IMR-90 (cell line): ENCODE results near the gene CENPU. TPM values are rescaled to one million over a fixed set of nuclear protein-coding genes. Genes with fewer than 3 reads are reported as not detected.

Source experiments
- ATAC-seq: fragments of 200-7000 bp; cut with Tn5 transposase; 2 replicates; pipeline ENCODE4 v1.9.1; 2020; ENCODE audit warnings: low read depth, mild to moderate bottlenecking, moderate library complexity
- BruUV-seq: library from RNA; stranded (reverse); fragments of 400-500 nt; replicated peaks from 2 replicates; lab custom pipeline; 2021; lab: Mats Ljungman, UMichigan
- CTCF ChIA-PET: fragments of 300-600 bp; formaldehyde crosslinking; extraction: SDS; loops from one replicate; lab custom pipeline; 2021; ENCODE audit warnings: antibody characterized with exemption; lab: Yijun Ruan, JAX
- POLR2A ChIA-PET: fragments of 300-600 bp; sonication (Branson Sonifier 250); formaldehyde crosslinking; loops from one replicate; lab custom pipeline; 2022; ENCODE audit warnings: antibody characterized with exemption; ENCODE audit not compliant: unreplicated experiment; lab: Charles Lee
- DNase-seq: peaks from one replicate; pipeline ENCODE4 v3.0.0; 2013
- H2AFZ ChIP-seq: replicated peaks from 2 replicates; pipeline ENCODE3; 2013; ENCODE audit warnings: low read length, mild to moderate bottlenecking; ENCODE audit not compliant: poor library complexity
- H2AK5ac ChIP-seq: 2 replicates; pipeline ENCODE4 v1.6.1; 2013; ENCODE audit warnings: low read depth, low read length, inconsistent platforms
- H2AK9ac ChIP-seq: replicated peaks from 2 replicates; pipeline ENCODE3; 2013; ENCODE audit warnings: mild to moderate bottlenecking, low read depth, low read length, moderate library complexity; ENCODE audit not compliant: poor library complexity
- H2BK120ac ChIP-seq: 2 replicates; pipeline ENCODE4 v1.6.1; 2013; ENCODE audit warnings: low read depth, low read length, inconsistent platforms
- H2BK15ac ChIP-seq: 3 replicates; pipeline ENCODE4 v1.6.1; 2013; ENCODE audit warnings: low read depth, low read length, inconsistent platforms
- H2BK20ac ChIP-seq: 2 replicates; pipeline ENCODE4 v1.6.1; 2013; ENCODE audit warnings: low read depth, mild to moderate bottlenecking, inconsistent platforms, low read length, moderate library complexity
- H2BK5ac ChIP-seq: 2 replicates; pipeline ENCODE4 v1.6.1; 2013; ENCODE audit warnings: mild to moderate bottlenecking, low read depth, low read length, inconsistent platforms; ENCODE audit not compliant: poor library complexity, severe bottlenecking
- H3K14ac ChIP-seq: replicated peaks from 2 replicates; pipeline ENCODE4 v1.6.1; 2013; ENCODE audit warnings: low read depth, low read length, inconsistent platforms
- H3K18ac ChIP-seq: 2 replicates; pipeline ENCODE4 v1.6.1; 2013; ENCODE audit warnings: low read depth, low read length, control low read depth
- H3K23ac ChIP-seq: 2 replicates; pipeline ENCODE4 v1.6.1; 2013; ENCODE audit warnings: low read depth, low read length, inconsistent platforms
- H3K27ac ChIP-seq: 2 replicates; pipeline ENCODE4 v1.5.1; 2013; ENCODE audit warnings: mild to moderate bottlenecking, control low read depth, low read length; ENCODE audit not compliant: insufficient read depth
- H3K27me3 ChIP-seq: 2 replicates; pipeline ENCODE4 v1.6.1; 2013; ENCODE audit warnings: low read length; ENCODE audit not compliant: control insufficient read depth, insufficient read depth
- H3K36me3 ChIP-seq: 2 replicates; pipeline ENCODE4 v1.6.1; 2013; ENCODE audit warnings: low read length, mixed read lengths; ENCODE audit not compliant: control insufficient read depth, insufficient read depth
- H3K4ac ChIP-seq: 2 replicates; pipeline ENCODE4 v1.6.1; 2013; ENCODE audit warnings: low read depth, low read length, inconsistent platforms
- H3K4me1 ChIP-seq: 2 replicates; pipeline ENCODE4 v1.6.1; 2013; ENCODE audit warnings: low read length, mixed read lengths; ENCODE audit not compliant: control insufficient read depth, insufficient read depth
- H3K4me2 ChIP-seq: 2 replicates; pipeline ENCODE4 v1.6.1; 2013; ENCODE audit warnings: low read depth, mild to moderate bottlenecking, control low read depth, low read length, moderate library complexity
- H3K4me3 ChIP-seq: 2 replicates; pipeline ENCODE4 v1.5.1; 2013; ENCODE audit warnings: low read depth, mild to moderate bottlenecking, control low read depth, low read length, moderate library complexity; ENCODE audit not compliant: insufficient read depth
- H3K56ac ChIP-seq: 2 replicates; pipeline ENCODE4 v1.6.1; 2013; ENCODE audit warnings: low read length, inconsistent platforms; ENCODE audit not compliant: insufficient read depth; ENCODE audit errors: extremely low read depth
- H3K79me1 ChIP-seq, 2 experiments: 2 replicates each; pipeline ENCODE4 v1.6.1; 2013; ENCODE audit warnings: low read length in 2 of 2, inconsistent platforms in 1 of 2, low read depth in 1 of 2
- H3K9ac ChIP-seq: 2 replicates; pipeline ENCODE4 v1.6.1; 2013; ENCODE audit warnings: low read depth, low read length, control low read depth
- H3K9me1 ChIP-seq: 2 replicates; pipeline ENCODE4 v1.6.1; 2013; ENCODE audit warnings: low read length, inconsistent platforms; ENCODE audit not compliant: insufficient read depth
- H3K9me3 ChIP-seq: 2 replicates; pipeline ENCODE4 v1.6.1; 2013; ENCODE audit warnings: low read length; ENCODE audit not compliant: control insufficient read depth, insufficient read depth
- H4K20me1 ChIP-seq: 2 replicates; pipeline ENCODE4 v1.6.1; 2013; ENCODE audit warnings: low read length, inconsistent platforms; ENCODE audit not compliant: insufficient read depth
- H4K5ac ChIP-seq: 2 replicates; pipeline ENCODE4 v1.6.1; 2013; ENCODE audit warnings: mild to moderate bottlenecking, low read depth, low read length, control low read depth
- H4K8ac ChIP-seq, 2 experiments: 2 replicates each; pipeline ENCODE4 v1.6.1; 2013; ENCODE audit warnings: low read depth in 2 of 2, low read length in 2 of 2, control low read depth in 1 of 2, inconsistent platforms in 1 of 2
- H4K91ac ChIP-seq: 2 replicates; pipeline ENCODE4 v1.6.1; 2013; ENCODE audit warnings: low read depth, low read length, inconsistent platforms; ENCODE audit not compliant: insufficient read depth
- BHLHE40 ChIP-seq: fragments of 150-350 bp; IDR thresholded peaks from 2 replicates; pipeline ENCODE4 v1.6.1; 2016; ENCODE audit warnings: mild to moderate bottlenecking, low read depth, low read length
- CEBPB ChIP-seq: IDR thresholded peaks from 2 replicates; pipeline ENCODE4 v1.6.1; 2012; ENCODE audit warnings: low read depth, low read length, improper control_type of control experiment
- CHD1 ChIP-seq: IDR thresholded peaks from 2 replicates; pipeline ENCODE4 v1.6.1; 2012; ENCODE audit warnings: low read depth, low read length, improper control_type of control experiment
- CTCF ChIP-seq: conservative IDR thresholded peaks from 2 replicates; pipeline ENCODE4 v1.5.1; 2012; ENCODE audit warnings: mild to moderate bottlenecking, low read depth, low read length, improper control_type of control experiment
- FOS ChIP-seq: fragments of 150-350 bp; IDR thresholded peaks from 2 replicates; pipeline ENCODE4 v1.6.1; 2016; ENCODE audit warnings: low read depth, low read length
- MAZ ChIP-seq: IDR thresholded peaks from 2 replicates; pipeline ENCODE4 v1.6.1; 2012; ENCODE audit warnings: low read depth, mild to moderate bottlenecking, low read length, improper control_type of control experiment, moderate library complexity, borderline replicate concordance
- POLR2A ChIP-seq: IDR thresholded peaks from 2 replicates; pipeline ENCODE4 v1.6.1; 2012; ENCODE audit warnings: mild to moderate bottlenecking, low read depth, low read length
- RFX5 ChIP-seq: IDR thresholded peaks from 2 replicates; pipeline ENCODE4 v1.8.0; 2012; ENCODE audit warnings: low read depth, mild to moderate bottlenecking, low read length, moderate library complexity
- WGBS, 2 experiments: methylation state at CpG; one replicate each; pipeline versions ENCODE4 v1.1.5 to v1.1.7; 2013; ENCODE audit warnings: missing lambda C conversion rate in 2 of 2; ENCODE audit not compliant: insufficient read length in 1 of 2; ENCODE audit errors: extremely low coverage in 2 of 2; 5-methylcytosine and 5-hydroxymethylcytosine counted together
- dilution Hi-C: fragments of 300-500 bp; cut with HindIII; formaldehyde crosslinking; loops from one replicate; pipeline ENCODE4 v1.14.3; 2018; ENCODE audit warnings: low sequenced_read_pairs; ENCODE audit not compliant: unreplicated experiment
- in situ Hi-C: fragments of 300-500 bp; cut with MboI; formaldehyde crosslinking; loops from 3 replicates; pipeline ENCODE4 v1.14.3; 2019; ENCODE audit warnings: low sequenced_read_pairs, inconsistent platforms, mixed read lengths
- intact Hi-C: fragments of 100-400 bp; cut with micrococcal nuclease; formaldehyde crosslinking; loops from 2 replicates; pipeline ENCODE4 v1.10.0; 2022
- polyA plus RNA-seq, 3 experiments: library from polyadenylated mRNA; depleted of rRNA; stranded (reverse); fragments of >200 nt; gene quantifications; 2 replicates each; pipeline ENCODE4 v1.2.3, GENCODE V29; 2012; ENCODE audit warnings: low replicate concordance in 1 of 3
- total RNA-seq: library from RNA; depleted of rRNA; stranded (reverse); fragments of >200 nt; gene quantifications from 2 replicates; pipeline ENCODE4 v1.2.3, GENCODE V29; 2012

CENPU gene
- total and polyA plus RNA-seq, 2 of the 4 experiments (the other 2 are of a cell fraction): 13.6 to 14.6 TPM

DNA sequence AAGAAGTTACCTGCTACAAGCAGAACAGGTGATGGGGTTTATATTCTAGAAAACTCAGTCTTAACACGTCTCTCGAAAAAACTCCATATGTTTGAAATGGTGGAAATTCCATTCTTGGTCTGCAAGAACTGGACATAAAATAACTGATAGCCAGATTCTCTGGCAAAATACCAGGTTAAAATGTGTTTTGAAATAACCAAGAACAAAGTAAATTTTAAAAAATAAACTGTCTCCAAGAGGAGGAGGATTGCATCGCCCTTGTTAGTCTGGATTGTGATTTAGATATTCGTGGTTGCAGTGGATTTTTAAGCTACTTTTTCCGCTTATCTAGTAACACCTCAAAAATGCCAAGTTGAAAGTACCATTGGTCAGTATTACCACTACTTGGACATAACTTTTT lies 40.8 kb downstream of the CENPU start:
- H3K56ac ChIP-seq: no peak overlapping the region
- H3K9ac ChIP-seq: no peak overlapping the region
- no peak overlapping the region for H2BK20ac ChIP-seq
- no peaks in the 10 kb centered on the region for H4K20me1 ChIP-seq
- H3K23ac ChIP-seq: no peak overlapping the region
- H4K8ac ChIP-seq: no peak overlapping the region
- no peak overlapping the region for H3K4ac ChIP-seq
- ATAC-seq (no peak; the same call in 1 of the 2 replicates), DNase-seq (peak; percentile 62)
- in situ Hi-C loops (no loop called here), dilution Hi-C loops (no loop called here), intact Hi-C loops (no loop called here)
- H2BK5ac ChIP-seq: no peak overlapping the region
- H3K14ac ChIP-seq: no peak overlapping the region
- H2AK9ac ChIP-seq: no peak overlapping the region
- H2BK120ac ChIP-seq: no peak overlapping the region
- peaks cover 1% of the 10 kb centered on the region; the same call in 1 of the 2 replicates for H3K36me3 ChIP-seq
- no peak overlapping the region for H3K4me3 ChIP-seq
- H3K27ac ChIP-seq: no peak overlapping the region
- peaks cover 2% of the 10 kb centered on the region; the same call in 1 of the 2 replicates for H3K4me1 ChIP-seq
- no peak overlapping the region for H2AFZ ChIP-seq
- H2AK5ac ChIP-seq: no peak overlapping the region
- H3K4me2 ChIP-seq: no peak overlapping the region
- no peaks in the 10 kb centered on the region for H3K27me3 ChIP-seq
- peaks cover 4% of the 10 kb centered on the region; the same call in 1 of the 2 replicates for H3K9me1 ChIP-seq
- no peak overlapping the region for H4K5ac ChIP-seq
- 0 out of 4 replicates have a peak, but pooled peaks cover 2 to 4% of the 10 kb centered on the region in 2 experiments for H3K79me1 ChIP-seq
- BruUV-seq: no TSS peak
- H4K91ac ChIP-seq: no peak overlapping the region
- no peak for TF ChIP-seq CHD1
- TF ChIP-seq CEBPB: 0 out of 2 replicates have a peak, but pooled peaks have one; percentile 6
- TF ChIP-seq MAZ: no peak
- TF ChIP-seq POLR2A: no peak
- no peak for TF ChIP-seq RFX5
- no peak for TF ChIP-seq FOS
- no peak for TF ChIP-seq BHLHE40
- TF ChIP-seq CTCF: no peak
- no peaks in the 10 kb centered on the region for H3K9me3 ChIP-seq
- POLR2A ChIA-PET: no interaction called here
- no CpG with 5 or more reads among the region's 5 CpGs for whole genome bisulfite sequencing, 2 experiments
- no peak overlapping the region for H3K18ac ChIP-seq
- CTCF ChIA-PET: no interaction called here
- H2BK15ac ChIP-seq: no peak overlapping the region
